Stimulated activated CD4-positive, alpha-beta T cell treated with anti-CD3 and anti-CD28 coated beads, Interleukin-4, amount 100 ng/mL, for 1 hour (primary cell): Measurements from ENCODE around the gene TMEM183A.
A peak's percentile ranks its signal among the peaks of the same experiment; 100 is the strongest.
"Not testable (repeated sequence)": the region's sequence is repeated elsewhere in the genome, so short reads cannot be mapped to it uniquely, and the experiment has no call there.

ENCODE experiments used
- DNase-seq: peaks from one replicate; pipeline ENCODE4 v3.0.0-alpha.2; 2020

Gene TMEM183A

DNA sequence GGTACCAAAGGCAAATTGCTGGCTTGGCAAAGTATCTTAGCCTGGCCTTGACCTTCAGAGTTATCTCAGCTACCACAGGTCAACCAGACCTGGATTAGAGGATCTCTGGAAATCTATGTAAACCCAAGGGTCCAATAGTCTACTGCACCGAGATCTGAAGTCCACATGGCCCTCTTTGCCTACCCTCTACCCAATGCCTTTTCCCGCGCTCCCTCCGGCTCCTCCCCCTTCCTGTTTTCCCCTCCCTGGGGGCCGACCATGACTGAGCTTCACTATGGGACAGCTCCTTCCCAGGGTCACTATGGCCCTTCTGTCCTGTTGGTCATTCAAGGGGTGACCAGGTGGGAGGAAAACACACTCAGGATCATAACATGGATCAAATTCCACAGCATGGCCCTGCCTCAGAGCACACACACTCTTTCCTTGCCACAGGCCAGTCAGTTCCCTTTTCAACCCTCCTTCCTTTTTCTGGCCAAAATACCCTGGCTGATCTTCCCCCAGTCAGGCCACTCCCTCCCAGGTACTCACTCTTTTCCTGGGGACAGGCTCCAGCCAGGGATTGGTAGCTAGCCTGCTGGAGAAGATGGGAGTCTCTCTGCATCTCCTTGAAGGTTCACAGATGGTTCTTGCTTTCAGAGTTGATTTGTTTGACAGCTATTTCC lies 19.1 kb upstream of the TMEM183A start:
- DNase-seq, result no peak

DNA sequence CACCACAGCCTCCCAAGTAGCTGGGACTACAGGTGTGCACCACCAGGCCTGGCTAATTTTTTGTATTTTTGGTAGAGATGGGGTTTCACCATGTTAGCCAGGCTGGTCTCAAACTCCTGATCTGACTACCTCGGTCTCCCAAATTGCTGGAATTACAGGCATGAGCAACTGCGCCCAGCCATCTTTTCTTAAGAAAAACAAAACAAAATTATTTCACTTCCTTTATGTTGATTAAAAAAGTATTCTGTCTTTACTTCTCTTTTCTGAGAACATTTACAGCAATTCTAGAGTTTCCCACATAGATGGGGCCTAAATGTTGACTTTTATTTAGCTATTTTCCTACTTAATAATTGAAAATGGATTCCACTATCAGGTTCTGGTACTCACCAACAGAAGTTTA lies 17.3 kb upstream of the TMEM183A start:
- DNase-seq, result no peak

DNA sequence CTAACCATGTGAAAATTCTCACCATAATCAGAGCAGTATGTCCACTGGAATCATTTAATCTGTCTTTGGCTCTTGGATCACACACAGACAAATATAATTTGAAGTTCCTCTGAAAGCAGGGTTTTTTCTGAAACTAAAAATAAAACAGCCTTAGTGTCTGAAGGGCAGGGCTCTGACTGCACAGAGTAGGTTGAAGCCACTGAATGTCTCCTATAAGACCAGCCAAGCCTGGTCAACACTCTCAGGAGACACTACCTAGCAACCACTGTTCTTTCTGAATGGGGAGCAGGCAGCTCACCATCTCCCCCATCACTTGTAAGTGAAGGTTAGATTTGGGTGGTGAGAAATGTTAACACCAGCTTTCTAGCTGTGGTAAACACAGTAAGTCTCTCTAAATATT lies 16.1 kb upstream of the TMEM183A start:
- DNase-seq, result no peak

DNA sequence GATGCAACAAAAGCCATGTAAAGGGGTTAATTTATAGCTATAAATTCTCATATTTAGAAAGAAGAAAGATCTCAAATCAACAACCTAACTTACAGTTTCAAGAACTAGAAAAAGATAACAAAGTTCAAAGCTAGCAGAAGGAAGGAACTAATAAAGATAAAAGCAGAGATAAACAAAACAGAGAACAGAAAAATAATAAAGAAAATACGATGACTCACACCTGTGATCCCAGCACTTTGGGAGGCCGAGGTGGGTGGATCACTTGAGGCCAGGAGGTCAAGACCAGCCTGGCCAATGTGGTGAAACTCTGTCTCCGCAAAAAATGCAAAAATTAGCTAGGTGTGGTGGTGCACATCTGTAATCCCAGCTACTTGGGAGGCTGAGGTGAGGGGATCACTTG lies 12.4 kb upstream of the TMEM183A start:
- DNase-seq, result no peak

DNA sequence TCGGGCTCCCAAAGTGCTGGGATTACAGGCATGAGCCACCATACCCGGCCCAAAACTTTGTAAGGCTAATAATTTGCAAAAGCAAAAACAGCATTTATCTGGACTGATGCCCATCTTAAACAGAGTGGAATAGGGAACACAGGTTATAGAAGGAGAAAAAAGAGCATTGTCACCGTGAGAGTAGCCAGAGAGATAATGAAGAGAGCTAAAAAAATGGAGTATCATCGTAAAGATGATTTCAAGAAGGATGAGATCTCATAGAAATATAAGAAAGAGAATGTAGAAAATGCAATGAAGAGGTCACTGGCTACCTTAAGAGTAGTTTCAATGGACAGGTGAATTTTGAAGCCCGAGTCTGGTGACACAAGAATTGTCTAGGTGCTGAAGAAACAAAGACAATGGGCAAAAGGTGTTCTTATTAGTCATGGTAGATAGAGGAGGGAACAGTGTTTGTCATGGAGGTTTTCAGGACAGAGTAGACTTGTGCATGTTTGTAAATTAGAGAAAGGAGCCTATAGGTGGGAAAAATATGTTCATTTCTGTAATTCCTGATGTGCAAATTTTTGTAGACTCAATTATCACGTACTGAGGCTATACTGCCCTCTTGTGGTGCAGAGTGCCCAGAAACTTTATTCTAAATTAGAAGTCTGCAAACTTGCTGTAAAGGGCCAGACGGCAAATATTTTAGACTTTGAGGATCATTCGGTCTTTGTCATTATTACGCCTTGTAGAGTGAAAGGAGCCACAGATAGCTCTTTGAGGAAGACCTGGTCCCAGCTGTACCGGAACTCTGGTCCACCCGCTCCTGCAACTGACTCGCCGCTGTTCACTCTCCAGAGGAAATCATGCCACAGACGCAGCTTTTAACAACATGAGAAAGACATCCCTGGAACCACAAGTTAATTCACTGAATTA lies 8.1 kb upstream of the TMEM183A start:
- DNase-seq, result peak; percentile 47

DNA sequence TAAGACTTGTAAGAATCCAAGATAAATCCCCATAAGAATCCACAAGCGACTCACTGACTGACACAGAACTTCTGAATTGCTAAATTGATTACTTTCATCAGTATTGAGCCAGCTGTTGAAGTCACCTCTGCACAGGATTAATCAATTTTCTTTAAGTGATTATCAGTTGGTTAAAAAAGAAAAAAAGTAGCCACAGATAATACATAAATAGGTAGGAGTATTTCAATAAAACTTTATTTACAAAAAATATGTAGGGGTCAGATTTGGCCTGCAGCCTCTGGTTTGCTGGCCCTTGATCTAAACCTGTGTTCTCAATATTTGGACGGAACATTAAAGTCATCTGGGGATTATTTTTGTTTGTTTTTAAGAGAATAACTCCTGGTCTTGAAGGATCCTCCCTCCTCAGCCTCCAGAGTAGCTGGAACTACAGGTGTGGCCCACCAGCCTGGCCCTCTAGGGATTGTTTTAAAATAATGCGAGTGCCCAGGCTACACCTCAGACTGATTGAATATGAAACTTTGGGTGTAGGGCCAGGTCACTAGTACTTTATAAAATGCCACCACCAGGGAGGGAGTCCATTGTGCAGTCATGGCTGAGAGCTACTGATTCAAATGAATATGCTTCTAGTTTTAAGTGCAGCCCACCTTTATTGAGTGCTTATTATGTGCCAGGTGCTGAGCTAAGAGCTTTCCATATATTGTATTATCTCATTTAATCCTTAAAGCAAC lies 6.8 kb upstream of the TMEM183A start:
- DNase-seq, result no peak

DNA sequence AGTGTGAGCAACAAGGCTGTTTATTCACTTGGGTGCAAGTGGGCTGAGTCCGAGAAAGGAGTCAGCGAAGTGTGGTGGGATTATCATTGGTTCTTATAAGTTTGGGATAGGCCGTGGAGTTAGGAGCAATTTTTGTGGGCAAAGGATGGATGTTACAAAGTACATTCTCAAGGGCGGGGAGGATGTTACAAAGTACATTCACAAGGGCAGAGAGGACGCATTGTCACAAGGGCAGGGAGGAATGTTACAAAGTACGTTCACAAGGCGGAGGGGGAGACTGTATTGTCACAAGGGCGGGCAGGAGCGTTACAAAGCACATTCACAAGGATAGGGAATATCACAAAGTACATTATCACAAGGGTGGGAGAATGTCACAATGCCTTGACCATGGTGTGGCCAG lies 5.2 kb upstream of the TMEM183A start:
- no peak for DNase-seq

DNA sequence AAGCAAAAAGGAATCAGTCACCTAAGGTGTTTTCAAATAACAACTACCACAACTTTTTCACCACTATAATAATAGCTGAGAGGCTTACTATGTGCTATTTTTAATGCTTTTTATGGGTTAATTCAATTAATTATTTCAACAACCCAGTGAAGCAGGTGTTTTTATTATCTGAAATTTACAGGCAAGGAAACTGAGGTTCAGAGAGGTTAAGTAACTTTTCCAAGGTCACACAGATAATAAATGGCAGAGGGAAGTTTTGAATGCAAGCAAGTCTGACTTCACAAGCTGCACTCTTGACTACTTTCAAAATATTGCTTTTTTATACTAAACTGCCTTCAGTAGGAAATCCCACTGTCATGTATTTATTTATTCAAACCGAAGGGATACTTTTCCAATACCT lies 4.2 kb upstream of the TMEM183A start:
- no peak for DNase-seq

DNA sequence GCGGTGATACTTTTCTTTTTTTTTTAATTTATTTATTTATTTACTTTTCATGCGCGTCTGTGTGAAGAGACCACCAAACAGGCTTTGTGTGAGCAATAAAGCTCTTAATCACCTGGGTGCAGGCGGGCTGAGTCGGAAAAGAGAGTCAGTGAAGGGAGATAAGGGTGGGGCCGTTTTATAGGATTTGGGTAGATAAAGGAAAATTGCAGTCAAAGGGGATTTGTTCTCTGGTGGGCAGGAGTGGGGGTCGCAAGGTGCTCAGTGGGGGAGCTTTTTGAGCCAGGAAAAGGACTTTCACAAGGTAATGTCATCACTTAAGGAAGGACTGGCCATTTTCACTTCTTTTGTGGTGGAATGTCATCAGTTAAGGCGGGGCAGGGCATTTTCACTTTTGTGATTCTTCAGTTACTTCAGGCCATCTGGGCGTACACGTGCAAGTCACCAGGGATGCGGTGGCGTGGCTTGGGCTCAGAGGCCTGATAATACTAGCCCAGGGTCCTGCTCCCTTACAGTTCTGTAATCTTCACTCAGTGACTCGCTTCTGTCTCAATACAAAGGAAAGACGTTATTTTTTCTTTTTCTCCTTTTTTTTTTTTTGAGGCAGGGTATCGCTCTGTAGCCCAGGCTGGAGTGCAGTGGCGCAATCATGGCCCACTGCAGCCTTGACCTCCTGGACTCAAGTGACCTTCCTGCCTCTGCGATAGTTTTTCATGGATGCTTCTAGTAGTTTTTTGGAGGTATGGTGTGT lies 1.6 kb upstream of the TMEM183A start:
- not testable (repeated sequence) for DNase-seq

DNA sequence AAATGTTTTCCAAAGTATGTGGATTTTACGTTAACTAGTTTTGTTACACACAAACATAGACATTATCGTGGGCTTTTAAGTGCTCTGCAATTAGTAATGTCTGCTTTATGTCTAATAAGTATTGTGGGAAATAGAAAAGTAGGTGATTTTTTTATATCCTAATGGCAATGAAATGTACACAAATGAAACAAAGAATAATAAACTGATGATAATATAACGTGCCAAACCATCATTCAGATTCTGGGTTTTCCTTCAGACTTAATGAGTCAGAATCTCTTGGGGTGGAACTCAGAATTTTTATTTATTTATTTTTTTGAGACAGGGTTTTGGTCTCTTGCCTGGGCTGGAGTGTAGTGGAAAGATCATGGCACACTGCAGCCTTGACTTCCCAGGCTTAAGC lies 2.0 kb downstream of the TMEM183A start:
- no peak for DNase-seq

DNA sequence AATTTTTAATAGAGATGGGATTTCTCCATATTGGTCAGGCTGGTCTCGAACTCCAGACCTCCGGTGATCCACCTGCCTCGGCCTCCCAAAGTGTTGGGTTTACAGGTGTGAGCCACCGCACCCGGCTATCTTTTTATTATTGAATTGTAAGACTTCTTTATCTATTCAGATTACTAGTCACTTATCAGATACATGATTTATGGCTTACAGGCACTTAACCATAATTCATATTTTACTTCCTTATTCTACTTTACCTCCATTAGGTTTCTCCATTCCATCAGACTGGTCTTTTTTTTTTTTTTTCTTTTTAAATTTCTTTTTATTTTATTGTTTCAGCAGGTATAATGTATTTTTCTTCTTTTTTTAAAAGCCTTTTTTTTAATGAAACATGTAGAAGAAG lies 4.4 kb downstream of the TMEM183A start:
- no peak for DNase-seq

DNA sequence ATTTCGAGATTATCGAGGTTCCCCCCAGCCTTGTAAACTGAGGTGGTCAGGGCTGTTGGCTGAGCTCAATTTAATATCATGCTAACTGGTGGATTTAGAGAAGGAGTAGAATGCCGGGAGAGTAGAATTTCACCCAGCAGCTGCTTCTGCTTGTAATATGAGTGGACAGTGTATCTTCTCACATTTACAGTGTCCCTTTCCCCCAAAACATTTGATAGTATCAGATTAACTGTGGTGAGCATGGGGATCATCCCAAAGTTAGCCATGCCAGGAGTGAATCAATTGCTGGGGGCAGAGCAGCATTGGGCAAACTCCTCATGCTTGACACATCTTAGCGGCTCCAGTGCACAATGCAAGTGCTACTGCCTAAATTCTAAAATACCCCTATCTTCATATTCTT lies 9.9 kb downstream of the TMEM183A start:
- no peak for DNase-seq

DNA sequence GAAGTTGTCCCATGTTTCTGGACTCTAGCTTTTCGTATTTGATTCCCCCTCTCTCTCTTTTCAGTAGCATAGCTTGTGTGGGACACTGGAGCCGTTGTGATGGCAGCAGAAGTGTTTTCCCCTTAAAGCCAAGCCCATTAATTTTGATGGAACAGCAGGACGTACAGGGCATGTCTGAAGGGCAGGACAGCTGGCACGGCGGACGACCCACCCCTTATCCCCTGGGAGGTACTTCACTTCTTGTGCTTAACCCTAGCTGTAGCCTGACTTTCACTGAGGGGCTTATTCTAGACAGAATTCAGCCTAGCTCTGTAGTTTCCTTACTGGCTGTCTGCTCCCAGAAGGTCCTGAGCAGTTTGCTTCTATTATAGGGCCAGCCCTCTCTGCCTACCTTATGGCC lies 10.5 kb downstream of the TMEM183A start:
- no peak for DNase-seq

DNA sequence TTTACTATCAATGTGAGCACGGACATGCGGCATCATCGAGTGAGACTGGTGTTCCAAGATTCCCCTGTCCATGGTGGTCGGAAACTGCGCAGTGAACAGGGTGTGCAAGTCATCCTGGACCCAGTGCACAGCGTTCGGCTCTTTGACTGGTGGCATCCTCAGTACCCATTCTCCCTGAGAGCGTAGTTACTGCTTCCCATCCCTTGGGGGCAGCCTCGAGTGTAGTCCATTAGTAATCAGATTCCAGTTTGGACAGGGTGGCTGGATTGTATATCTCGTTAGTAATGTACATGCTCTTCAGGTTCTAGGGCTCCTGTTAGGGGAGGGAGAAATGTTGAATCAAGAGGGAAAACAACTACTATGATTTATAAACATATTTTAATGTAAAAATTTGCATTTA lies 15.7 kb downstream of the TMEM183A start:
- not testable (repeated sequence) for DNase-seq

DNA sequence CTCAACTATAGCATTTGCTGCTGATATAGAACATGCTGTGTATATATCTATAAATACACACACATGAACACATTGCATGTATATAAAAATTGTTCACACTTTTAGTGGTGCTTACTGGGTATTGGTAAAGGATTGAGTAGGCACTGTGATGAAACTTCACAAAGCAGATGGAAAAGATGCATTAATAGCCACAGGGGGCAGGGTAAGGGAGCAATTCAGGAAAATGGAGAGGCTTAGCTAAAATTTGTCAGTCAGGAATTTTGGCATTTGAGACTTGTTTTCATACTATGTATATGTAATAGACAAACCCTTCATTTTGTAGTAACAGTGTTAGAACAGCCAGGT lies 18.5 kb downstream of the TMEM183A start:
- no peak for DNase-seq

DNA sequence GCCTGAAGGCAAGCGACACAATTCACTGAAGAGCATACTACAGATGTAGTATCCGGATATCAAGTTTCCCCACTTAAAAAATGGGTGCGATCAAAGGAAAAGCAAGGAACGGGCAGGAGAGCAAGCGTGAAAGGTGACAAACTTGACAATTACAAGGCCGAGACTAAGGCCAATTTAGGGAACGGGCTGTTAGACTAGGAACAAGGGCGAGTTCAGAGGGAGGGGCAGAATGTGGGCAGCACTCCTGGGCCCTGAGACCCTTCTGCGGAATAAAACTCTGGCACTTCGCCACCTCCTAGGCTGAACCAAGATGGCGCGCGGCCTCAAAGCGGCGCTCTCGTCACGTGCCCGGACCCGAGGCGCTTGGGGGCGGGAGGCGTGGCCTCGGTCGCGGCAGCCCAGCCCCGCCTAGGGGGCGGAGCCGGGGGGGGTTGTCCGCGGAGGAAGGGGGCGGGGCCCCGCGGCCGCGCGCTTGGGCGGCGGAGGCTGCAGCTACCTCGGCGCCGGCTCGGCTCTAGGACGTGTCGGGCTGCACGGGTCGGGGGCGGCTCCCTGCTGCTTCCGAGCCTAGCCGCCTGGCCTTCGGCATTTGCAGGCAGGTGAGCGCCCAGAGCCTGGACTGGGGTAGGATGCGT lies 19.0 kb downstream of the TMEM183A start, which contains the start of gene PPFIA4:
PPFIA4 (plus strand) TSS at position 461 of the 635 bp plus-strand sequence. CDS start 12,518 bp downstream, outside the sequence.
- DNase-seq, result peak; percentile 85

DNA sequence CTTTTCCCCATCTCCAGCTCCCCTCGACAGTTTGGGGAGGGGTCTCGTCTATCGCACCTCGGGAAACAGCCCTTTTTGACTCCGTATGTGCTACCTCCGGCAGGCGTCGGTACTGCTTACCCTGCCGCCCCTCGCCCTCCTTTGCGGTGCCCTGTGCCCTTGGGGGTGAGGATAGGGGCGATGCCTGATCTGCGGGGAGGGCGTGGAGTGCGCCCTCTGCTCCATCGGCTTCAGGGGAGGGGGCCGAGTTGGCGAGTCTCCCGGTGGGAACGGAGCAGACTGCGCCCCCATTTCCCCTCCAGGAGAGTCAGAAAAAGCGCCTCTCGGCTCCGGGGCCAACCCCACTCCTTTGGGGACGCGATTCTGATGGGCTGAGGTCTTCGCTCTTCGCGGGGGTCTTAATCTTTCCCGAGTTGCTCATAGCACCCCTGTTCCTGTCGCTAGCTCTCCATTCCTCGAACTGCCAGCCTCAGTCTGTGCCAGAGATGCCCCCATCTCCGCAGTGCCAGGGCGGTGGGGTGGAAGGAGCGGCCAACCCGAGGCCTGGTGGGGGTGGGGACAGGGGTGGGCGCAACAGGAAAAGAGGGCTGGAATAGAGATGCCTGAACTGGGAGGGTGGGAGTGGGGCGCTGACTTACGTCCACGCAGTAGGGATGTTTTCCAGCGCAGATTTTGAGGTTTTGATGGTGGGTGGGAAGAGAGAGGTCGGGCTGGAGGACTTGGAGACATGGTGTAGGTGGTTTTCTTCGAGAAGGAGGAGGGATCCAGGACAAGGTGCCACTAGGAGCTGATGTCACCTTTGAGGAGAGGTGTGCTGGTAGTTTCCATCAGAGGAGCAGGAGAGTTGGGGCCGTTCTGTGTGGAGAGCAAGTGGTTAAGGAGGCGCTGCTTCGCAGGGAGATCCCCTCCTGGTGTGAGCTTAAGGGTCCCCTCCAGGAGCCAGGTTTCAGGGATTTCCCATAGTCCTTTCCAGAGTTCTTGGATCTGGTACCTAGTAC lies 19.8 kb downstream of the TMEM183A start:
- no peak for DNase-seq

DNA sequence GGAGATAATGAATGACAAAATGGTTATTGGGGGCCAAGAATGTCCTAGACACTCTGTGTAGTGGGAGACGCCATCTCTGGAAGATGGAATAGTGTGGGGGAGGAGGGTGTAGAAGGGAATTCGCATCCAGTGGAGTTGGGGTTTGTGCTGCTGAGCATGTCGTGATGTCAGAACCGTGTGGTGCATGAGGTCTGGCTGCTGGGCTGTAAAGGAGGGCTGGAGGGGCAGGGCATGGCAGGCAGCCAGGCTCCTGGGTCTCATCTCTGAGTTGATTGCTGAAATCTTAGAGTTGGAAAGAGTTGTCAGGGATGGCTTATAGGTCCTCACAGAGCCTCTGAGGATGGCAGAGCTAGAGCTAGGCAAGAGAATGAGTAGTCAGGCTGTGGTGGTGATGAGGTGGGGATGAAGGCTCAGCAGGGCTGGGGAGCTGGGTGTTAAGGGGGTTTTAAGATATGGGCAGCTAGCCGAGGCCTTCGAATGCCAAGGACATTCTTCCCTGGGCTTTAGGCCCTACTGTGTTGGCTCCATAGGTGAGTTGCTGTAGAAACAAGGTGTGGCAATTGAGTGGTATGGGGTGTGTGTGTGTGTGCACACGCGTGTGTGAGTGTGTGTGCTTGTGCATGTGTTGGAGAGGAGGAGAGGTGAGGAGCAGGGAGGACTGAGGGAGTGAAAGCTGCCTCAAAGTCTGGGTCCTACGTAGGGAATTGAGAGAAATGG lies 21.1 kb downstream of the TMEM183A start:
- no peak for DNase-seq

DNA sequence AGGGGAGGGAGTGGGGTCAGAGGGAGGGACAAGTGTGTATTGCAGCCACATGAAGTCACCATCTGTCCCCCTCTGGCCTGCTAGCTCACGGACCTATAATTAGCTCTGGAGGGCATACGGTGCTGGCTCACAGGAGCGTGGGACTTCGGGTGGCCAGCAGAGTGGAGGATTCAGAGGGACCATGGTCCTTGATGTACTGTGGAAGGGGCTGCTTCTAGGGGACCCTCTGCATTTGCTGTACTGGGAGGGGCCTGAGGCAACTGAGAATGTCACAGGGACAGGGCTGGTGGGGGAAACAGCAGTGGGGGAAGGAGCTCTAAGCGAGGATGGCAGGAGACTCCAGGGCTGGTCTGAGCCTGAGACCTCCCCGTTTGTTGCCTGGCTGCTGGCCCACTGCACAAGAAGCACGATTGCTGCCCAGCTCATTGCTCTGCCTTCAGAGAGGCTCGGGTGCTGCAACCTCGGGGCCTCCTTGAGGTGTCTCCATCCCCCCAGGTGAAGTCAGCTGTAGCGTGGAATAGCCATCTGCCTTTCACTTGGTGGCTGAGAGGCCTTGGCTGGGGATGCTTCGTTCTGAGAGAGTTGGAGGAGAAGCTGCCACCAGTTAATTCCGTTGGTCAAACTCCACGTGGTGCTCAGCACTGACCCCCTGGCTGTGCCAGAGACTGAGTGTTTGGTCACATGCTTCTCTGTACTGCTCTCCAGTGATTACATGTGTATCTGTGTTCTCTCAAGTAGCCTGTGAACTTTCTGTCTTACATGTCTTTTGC lies 21.8 kb downstream of the TMEM183A start:
- no peak for DNase-seq

DNA sequence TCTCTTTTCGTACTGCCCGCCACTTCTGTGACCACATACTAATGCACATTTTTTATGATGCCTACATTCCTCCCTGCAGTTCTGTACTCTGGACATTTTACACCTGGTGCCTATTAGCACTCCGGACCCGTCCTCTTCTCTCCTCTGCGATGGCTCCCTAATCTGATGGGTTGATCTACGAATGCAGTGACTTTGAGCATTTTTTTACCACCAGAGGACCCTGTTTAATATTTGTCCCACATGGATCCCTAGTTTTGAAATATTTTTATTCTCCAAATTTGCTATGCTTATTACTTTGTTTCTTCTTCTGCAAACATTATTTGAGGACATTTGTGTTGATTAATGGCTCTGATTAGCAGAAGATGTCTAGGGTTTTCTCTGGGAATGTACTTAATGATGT lies 24.3 kb downstream of the TMEM183A start:
- DNase-seq, result no peak
